Colon (tissue), 2 donors: ENCODE measurements around the gene FGD1.
"Not testable (repeated sequence)": the region's sequence is repeated elsewhere in the genome, so short reads cannot be mapped to it uniquely, and the experiment has no call there.

Experiments
- FAIRE-seq: peaks from 2 replicates; lab custom pipeline; 2012; peaks lifted over from hg19 to GRCh38; lab: Jason Lieb, UNC
- donor health status: control.
- donor health status: control.

FGD1 gene

DNA sequence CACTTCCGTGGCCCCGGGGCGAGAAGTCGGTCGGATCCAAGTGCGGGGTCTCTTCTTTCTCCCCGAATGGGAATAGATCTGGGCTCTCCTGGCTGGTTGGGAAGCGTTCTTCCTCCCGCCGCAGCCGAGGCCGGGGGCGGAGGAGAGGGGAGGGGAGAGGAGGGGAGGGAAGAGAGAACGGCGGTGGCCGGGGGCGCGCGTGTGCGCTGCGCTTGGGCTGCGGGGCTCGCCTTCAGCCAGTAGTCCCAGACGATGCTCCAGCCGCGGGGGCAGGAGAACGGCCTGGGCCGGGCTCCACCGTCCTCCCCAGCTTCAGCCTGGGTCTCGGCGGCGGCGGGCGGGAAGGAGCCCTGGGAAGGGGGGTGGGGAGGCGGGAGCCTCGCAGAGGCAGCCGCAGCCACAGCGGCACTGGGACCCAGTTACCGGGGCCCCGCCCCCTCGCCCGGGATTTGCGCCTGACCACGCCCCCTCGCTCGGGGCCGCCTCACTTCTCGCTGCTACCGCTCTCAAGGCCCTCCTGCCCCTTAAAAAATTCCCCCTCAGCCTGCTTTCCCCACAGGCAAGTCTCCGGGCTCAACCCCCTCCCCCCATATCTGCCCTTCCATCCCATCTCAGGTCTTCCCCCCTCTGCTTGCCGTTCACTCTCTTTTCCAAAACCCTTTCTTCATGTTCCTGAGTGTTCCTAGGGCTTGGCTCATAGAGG lies at the start of gene FGD1:
Gene FGD1 (minus strand): TSS at position 421 of the 703 bp plus-strand sequence. CDS start 802 bp downstream, outside the sequence.
- FAIRE-seq, result no peak

DNA sequence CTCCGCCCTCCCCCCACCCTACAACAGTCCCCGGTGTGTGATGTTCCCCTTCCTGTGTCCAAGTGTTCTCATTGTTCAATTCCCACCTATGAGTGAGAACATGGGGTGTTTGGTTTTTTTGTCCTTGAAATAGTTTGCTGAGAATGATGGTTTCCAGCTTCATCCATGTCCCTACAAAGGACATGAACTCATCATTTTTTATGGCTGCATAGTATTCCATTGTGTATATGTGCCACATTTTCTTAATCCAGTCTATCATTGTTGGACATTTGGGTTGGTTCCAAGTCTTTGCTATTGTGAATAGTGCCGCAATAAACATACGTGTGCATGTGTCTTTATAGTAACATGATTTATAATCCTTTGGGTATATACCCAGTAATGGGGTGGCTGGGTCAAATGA lies 46.2 kb upstream of the FGD1 start:
- FAIRE-seq, result not testable (repeated sequence)

DNA sequence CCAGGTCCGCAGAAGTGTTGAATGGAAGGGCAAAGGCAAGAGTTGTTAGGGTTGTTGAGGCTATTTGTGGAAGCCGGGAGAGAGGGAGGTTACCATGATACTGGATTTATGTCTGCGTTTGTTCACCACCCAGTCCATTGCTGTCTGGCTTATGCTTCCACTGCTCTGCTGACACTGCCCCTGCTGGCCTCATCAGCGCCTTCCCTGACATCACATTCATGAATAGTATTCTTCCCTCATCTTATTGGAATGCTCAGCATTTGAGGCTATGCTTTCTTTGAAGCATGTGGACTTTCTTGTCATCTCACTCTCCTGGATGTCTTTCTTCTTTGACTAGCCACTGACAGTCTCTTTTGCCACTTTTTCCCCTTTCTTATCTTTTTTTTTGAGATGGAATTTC lies 44.3 kb upstream of the FGD1 start:
- FAIRE-seq, result no peak

DNA sequence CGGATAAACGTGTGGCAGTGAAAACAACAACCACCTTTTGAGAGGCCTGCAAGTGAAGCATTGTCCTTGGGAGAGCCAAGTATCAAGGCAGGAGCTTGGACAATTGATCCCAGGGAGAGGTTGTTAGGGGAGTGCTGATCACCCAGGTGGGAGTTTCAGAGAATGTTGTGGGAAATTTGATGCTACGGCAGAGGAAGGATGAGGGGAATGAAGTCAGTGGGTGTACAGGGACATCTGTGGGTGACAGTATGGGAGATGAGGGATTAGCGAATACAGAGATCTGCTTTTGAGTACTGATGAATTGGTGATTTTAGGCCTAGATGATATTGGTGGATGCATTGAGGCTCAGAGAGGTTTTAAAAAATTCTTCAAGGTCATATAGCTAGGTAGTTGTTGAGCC lies 38.2 kb upstream of the FGD1 start:
- FAIRE-seq, result no peak

DNA sequence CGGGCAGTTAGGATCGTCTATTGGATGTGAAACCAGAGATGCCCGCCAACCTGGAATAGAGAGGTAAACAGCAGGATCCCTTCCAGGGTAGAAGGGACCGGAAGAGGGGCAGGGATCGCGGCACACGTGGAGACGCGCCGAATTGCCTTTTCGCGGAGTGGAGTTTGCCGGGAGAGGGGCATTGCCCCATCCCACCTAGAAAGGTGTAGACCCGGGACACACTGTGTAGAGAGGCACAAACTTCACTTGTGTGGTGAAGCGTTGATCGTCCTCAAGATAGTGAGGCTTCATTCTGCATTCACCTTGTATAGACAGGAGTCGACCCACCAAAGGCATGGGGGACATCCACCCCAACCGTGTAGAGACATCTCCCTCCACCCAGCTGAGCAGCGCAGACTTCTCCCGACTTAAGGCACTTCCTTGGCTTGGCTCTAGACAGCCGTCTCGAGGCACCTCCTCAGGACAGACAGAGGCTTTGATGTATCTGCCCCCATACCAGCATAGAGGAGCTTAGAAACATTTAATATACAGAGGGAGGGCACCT lies 34.4 kb upstream of the FGD1 start:
- FAIRE-seq, result no peak

DNA sequence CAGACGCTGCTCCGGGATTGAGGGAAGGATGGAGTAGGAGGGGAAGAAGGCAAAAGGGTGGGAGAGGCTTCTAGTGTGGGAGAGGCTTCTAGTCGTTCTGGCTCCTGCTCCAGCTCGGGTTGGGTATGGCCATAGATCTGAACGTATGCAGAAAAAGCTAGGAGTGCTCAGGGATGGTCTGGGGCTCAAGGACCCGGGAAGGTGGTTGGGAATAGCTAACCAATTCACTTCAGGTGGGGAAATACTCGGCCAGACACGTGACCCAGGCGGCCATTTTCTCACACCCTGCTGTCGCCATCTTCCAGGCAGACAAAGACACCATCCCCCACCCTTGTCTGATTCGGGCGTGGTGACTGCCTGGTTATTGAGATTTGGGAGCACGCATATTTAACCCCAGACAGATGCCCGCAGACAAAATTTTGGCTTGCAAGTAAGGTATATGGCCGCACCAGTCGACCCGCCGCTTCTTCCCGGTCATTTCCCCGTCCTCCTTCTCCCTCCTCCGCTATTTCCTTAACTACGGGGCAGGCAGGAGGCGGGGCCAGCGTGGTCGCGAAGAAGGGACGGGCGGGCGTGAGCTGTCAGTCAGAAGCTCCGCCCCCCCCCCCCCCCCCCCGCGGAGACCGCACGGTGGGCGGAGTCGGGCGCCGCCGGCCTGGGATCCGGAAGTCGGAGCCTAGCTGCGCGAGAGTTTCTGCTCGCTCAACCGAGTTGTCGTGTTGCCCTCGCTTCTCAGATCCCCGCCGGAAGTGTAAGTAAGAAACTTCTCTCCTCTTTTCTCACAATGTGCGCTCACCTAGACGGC lies 33.7 kb upstream of the FGD1 start, which contains the start of gene GNL3L:
Gene GNL3L (plus strand): TSS at position 668 of the 805 bp plus-strand sequence. CDS start 2,348 bp downstream, outside the sequence.
- no peak for FAIRE-seq

DNA sequence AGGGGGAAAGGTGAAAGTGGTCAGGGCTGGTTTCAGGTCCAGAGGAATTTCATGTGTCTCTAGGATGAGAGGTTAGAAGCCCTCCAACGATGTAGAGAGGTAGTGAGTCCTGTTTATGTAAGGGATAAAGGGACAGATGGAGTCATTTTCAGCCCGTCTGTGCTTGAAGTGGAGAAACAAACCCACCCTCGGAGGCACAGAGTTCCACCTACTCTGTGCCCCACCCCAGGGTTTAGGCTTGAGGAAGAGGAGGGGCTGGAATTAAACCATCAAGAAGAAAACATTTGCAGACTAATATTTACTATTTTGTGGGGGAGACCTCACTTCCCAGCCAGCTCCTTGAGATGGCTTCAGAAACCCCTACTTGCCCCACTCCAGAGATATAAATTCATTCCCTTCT lies 33.1 kb upstream of the FGD1 start:
- FAIRE-seq, result no peak

DNA sequence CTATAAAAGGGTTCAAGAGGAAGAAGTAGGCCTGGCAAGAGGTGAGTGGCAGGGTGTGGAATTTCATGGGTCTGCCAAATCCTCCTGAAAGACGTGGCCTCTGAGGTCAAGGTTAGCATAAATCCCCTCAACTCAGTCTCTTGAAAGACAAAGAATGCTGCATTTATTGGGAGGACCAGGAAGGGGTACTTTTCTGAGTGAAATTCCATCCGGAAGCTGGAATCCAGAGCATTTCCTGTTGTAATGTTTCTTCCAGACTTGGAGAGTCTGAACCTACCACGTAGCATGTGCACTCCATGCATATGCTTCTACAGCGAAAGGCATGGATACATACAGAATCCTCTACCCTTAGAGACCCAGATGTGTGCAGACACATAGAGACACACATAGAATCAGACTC lies 13.4 kb upstream of the FGD1 start:
- no peak for FAIRE-seq

DNA sequence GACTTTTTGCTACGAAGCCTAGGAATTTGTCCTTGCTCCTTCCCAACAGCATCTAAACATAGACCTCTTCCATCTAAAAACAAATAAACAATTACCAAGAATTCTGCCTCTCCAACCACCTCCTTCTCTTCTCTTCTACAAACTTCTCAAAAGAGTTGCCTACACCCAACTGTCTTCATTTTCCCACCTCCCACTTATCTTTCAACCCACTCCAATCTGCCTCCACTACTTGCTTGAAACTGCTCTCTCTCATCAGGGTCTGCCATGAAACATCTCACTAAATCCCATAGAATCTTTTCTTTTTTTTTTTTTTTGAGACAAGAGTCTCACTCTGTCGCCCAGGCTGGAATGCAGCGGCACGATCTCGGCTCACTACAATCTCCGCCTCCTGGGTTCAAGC lies 902 bp upstream of the FGD1 start:
- FAIRE-seq, result no peak

DNA sequence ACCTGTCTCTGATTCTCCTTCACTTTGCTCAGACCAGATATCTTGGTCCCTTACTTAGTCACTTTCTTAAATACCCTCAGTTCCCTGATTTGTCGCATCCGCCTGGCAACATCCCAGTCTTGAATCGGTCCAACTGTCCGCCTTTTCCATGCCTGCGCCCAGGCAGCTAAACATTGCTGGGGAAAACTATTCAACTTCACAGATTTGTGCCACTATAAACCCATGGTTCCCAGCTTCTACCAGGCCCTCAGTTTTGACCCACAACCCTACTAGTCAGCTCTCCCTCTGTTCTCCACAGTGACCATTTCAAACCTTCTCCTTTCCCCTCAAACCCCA lies 451 bp upstream of the FGD1 start:
- FAIRE-seq, result no peak

DNA sequence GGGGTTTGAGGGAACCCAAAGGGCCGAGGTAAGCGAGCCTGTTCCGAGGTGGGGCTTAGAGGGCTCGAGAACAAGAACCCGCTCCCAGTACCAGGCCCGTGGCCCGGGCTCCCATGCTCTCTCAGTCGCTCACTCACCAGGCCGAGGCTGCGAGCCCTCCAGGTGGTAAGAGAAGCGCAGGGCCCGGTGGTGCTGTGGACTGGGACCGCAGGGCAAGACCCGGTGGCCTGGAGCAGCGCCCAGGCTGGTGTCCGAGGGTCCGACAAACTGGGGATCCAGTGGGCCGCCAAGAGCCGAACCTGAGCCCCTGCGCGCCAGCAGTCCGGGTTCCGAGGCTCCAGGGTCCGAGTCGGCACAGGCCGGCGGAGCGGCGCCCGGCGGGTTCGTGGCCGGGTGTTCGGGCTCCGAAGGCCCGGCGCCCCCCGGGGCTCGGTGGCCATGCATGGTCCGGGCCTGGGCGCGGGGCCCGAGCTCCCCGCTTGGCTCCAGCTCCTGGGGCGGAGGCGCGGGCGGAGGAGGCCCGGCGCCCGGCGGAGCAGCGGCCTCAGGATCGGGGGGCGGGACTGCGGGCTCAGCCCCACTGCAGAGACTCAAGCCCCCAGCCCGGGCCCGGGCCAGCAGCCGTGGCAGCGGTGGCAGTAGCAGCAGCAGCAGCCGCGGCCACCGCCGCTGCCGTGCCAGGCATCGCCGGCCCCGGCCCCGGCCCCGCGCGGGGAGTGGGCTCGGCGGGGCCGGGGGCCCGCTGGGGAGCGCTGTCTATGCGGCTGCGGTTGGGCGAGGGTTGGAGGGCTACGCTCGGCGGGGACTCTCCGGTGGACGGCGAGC lies 833 bp downstream of the FGD1 start:
- no peak for FAIRE-seq

DNA sequence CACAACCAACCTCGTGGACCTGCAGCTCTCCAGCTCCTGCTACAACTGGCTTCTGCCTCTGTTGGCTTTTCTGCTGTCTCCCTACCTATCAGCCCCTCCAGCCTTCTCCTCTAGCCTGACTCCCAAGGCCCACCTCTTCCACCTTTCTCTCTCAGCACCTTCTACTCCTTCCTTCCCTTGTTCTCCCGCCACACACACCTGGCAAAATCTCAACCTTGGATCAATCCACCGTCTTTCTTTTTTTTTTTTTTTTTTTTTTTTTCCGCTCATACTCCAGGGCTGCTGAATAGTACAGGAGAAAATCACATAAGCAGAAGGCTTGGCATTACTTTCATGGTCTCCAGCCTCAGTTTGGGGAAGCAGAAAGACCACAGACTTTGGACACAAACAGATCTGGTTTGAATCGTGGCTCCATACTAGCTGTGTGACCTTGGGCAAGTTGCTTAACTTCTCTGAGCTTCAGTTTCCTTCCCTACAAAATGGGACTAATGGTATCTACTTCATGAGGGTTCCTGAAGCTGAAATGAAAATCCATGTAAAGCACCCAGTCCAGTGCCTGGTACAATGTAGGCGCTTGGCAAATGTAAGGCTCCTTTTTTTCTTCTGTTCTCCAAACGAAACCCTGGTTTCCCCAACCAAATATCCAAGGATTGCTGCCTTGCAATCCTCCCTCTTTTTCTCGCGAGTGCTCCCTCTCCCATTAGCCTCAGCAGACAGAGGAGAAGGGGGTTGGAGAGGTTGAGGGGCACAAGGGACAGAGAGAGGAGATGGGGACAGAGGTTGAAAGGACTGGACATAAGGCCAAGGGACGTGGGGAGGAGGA lies 1.7 kb downstream of the FGD1 start:
- FAIRE-seq, result no peak

DNA sequence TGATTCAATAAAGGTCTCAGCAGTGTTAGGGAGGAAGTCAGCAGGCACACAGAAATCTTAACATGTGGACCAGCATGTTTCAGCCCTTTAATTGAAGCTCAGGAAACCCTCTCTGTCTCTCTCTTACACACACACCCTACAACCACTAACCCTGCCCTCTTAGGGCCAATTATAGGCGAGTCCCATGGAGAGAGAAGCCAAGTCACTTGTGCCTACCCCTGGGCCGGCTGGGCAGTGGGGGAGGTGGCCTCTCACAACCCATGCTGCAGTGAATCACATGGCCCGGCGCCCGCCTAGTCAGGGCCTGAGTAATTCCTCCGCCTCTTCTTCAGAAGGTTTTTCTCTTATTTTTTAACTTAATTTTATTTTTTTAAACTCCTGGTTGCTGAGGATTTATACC lies 3.7 kb downstream of the FGD1 start:
- no peak for FAIRE-seq

DNA sequence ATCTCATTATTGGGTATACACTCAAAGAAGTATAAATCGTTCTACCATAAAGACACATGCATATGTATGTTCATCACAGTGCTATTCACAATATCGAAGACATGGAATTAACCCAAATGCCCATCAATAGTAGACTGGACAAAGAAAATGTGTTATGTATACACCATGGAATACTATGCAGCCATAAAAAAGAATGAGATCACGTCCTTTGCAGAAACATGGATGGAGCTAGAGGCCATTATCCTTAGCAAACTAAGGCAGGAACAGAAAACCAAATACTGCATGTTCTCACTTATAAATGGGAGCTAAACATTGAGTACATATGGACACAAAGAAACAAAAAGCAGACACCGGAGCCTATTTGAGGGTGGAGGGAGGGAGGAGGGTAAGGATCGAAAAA lies 6.2 kb downstream of the FGD1 start:
- FAIRE-seq, result not testable (repeated sequence)

DNA sequence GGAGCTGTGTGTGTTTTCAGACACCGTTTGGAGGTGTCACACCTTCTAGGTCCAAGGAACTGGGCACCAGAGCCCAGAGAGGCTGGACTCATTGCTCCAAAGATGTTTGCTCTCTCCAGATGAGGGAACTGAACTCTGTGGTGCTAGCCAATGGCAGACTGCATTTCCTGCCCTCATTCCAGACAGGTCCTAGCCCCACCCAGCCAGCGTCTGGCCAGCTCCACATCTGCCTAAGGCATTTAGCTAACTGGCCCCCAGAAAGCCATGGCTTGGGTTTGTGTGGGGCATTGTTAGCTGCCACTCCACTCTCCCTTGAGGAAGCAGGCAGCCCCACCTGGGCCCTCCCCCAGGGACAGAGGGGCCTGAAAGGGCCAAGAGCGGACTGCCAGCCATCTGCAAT lies 11.4 kb downstream of the FGD1 start:
- no peak for FAIRE-seq

DNA sequence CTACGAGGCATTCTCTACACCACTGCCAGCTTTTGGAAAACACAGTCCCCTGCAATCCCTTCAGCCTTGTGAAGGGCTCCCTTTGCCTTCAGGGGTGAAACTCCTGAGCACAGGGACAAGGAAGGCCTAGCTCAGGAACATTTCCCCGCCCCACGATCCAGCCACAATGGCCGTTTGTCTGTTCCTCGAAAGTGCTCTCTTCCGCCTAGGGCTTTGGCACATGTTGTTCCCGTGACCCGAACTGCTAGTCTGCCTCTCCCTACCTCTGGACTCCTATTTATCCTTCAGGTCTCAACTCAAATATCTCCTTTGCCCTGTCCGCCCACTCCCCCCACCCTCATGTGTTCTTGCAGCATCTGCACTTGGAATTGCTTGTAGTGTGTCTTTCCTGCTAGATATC lies 12.1 kb downstream of the FGD1 start:
- FAIRE-seq, result no peak

DNA sequence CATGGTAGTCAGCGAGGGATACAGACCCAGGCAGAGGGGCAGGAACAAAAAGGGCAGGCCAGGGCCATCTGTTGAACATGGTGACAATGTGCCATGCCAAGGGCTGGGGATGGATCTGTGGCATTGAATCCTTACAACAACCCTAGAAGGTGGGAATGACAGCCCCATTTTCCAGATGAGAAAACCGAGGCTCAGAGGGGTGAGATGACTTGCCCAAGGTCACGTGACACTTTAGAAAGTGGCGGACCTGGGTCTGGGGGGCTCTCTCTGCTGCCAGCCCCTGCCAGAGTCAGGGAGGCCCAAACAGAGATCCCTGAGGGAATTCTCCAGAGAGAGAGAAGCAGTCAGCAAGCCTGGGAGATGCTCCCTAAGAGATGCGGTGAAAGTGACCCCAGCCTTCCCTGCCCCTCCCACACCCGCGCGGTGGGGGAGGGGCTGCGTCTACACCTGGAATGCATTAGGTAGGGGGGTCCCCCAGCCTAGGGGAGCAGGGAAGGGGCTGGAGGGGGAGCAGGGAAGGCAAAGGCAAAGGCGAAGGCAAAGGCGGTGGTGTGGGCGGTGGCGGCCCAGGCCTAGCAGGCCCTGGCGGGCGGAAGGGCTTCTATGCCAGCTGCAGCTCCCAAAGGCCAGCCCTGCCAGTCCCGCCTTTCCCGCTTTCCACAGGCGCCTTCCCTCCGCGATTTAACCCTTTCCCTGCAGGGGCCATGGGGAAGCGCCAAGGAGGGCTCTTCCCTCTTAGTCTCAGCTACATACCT lies 13.0 kb downstream of the FGD1 start:
- FAIRE-seq, result no peak

DNA sequence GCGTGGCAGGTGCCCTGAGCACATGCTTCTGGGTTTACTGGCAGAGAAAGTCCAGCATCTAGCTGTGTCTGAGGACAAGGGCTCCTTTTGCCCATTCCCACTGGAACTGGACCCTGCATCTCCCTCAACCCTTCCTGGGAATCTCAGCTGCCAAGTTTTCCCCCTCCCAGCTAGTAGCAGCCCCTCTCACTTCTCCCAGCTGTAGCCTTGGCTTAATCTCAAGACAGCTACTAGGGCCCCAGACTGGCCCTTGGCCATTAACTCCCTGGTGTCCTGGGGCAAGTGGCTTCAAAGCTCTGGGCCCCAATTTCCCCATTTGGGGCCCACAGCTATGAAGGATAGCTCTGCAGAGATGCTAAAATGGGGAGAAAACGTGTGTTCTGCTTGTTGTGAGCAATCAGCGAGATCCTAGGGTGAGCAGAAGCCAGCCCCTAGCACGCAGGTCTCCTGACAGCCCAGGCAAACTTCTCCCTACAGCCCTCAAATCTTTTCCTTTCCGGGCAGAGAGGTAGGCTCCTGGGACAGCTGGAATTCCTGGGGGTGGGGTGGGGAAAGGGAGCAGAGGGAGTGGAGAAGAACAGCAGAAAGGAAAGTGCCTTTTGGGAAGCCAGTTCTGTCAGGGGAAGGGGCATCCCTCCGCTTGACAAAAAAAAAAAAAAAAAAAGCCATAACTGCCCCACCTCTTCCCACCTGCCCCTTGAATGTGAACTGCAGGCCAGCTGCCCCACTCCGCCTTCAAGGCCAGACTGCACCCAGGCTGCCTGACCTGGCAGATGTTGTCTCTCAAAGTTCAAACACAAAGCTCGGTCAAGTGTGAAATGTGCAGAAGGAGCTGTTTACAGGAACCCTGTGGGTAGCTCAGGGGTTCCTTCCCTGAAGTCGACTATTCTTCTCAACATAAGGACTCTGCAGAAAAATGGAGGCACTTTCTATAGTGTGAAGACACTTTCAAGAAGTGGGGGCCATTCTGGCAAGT lies 16.6 kb downstream of the FGD1 start:
- FAIRE-seq, result no peak

DNA sequence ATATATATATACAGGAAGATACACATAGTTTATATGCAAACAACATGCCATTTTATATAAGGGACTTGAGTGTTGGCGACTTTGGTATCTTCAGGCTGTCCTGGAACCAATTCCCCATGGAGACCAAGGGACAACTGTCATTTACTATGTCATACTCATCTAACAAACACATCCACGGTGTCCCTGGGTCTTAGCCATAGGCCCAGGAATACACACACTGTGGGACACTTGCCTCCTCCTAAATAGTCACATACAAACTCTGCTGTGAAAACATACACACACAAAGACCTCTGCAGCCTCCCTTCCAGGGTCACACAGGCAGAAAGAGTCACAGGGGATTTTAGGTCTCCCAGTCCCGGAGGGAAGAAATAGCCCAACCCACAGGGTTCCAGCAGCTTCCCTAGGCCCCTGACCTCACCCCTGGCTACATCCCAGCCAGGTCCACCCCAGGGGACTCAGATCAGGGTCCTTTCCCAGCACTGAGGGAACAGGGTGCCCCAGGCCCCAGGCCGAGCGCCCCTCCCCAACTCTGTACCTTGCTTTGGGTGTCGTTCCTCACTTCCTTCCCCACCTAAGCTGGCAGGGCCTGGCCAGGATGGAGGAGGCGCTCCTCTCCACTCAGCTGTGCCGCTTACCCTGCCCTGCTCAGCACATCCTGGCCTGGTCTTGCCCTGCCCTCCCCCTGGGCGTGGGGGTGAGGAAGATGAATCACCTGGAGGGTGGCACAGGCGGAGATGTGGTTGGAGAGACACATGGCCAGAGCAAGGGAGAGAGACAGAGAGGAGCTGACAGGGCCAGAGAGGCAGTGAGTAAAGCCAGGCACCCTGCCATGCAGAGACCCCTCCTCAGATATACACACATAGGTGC lies 21.8 kb downstream of the FGD1 start:
- no peak for FAIRE-seq
